ENCODE measurements around the gene DRC7.
"Not testable (repeated sequence)": the region's sequence is repeated elsewhere in the genome, so short reads cannot be mapped to it uniquely, and the experiment has no call there.

Gene DRC7

GRCh38 chr16:57773019-57773418 is 78.4 kb downstream of the DRC7 start:
- TF ChIP-seq, protein P1, sequence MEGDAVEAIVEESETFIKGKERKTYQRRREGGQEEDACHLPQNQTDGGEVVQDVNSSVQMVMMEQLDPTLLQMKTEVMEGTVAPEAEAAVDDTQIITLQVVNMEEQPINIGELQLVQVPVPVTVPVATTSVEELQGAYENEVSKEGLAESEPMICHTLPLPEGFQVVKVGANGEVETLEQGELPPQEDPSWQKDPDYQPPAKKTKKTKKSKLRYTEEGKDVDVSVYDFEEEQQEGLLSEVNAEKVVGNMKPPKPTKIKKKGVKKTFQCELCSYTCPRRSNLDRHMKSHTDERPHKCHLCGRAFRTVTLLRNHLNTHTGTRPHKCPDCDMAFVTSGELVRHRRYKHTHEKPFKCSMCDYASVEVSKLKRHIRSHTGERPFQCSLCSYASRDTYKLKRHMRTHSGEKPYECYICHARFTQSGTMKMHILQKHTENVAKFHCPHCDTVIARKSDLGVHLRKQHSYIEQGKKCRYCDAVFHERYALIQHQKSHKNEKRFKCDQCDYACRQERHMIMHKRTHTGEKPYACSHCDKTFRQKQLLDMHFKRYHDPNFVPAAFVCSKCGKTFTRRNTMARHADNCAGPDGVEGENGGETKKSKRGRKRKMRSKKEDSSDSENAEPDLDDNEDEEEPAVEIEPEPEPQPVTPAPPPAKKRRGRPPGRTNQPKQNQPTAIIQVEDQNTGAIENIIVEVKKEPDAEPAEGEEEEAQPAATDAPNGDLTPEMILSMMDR (IDR thresholded peaks at IDR 0.05; ENCODE audit: low read depth, low read length) = no peak
- DNase-seq (ENCODE audit: extremely low read depth, low read depth) = no peak

GRCh38 chr16:57773655-57774295 is 79.2 kb downstream of the DRC7 start:
- DNase-seq (ENCODE audit: extremely low read depth, low read depth) = no peak
- TF ChIP-seq, protein P1 (IDR thresholded peaks at IDR 0.05; ENCODE audit: low read depth, low read length) = no peak

GRCh38 chr16:57774705-57775285 is 80.2 kb downstream of the DRC7 start:
- TF ChIP-seq, protein P1 (IDR thresholded peaks at IDR 0.05; ENCODE audit: low read depth, low read length) = no peak
- DNase-seq (ENCODE audit: extremely low read depth, low read depth) = no peak

- no peak for DNase-seq (ENCODE audit: extremely low read depth, low read depth)
- TF ChIP-seq, protein P1 (IDR thresholded peaks at IDR 0.05; ENCODE audit: low read depth, low read length) = peak; percentile 1
Measured at GRCh38 chr16:57775661-57776469, 81.3 kb downstream of the DRC7 start.

DNA sequence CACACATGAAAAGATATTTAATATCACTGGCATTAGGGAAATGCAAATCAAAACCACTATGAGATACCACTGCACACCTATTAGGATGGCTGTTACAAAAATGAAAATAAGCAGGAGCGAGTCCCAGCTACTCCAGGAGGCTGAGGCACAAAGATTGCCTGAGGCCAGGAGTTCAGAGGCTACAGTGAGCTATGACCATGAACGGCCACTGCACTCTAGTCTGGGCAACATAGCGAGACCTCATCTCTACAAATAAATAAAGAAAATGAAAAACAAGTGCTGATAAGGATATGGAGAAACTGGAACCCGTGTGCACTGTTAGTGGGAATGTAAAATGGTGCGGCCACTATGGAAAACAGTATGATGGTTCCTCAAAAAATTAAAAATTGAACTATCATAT is 84.1 kb downstream of the DRC7 start:
- no peak for DNase-seq (ENCODE audit: extremely low read depth, low read depth)
- TF ChIP-seq, protein P1 (IDR thresholded peaks at IDR 0.05; ENCODE audit: low read depth, low read length) = no peak

GRCh38 chr16:57779836-57780235 is 85.2 kb downstream of the DRC7 start:
- DNase-seq (ENCODE audit: extremely low read depth, low read depth) = not testable (repeated sequence)

- TF ChIP-seq, protein P1 (IDR thresholded peaks at IDR 0.05; ENCODE audit: low read depth, low read length) = no peak
Measured at GRCh38 chr16:57781349-57781740, 86.7 kb downstream of the DRC7 start.

More at GRCh38 chr16:57781349-57781740, 86.7 kb downstream of the DRC7 start:
- DNase-seq (ENCODE audit: extremely low read depth, low read depth) = no peak
